PC-9 (cell line): ENCODE measurements around the gene IQCB1.

ENCODE experiments used
- CTCF ChIP-seq: fragments of 200-600 bp; sonication (generic); conservative IDR thresholded peaks from 2 replicates; pipeline ENCODE4 v1.6.1; 2017; ENCODE audit warnings: mixed run types, antibody characterized with exemption, mild to moderate bottlenecking, moderate library complexity
- EZH2 ChIP-seq: fragments of 200-600 bp; sonication (generic); IDR thresholded peaks from 2 replicates; pipeline ENCODE4 v1.8.0; 2017; ENCODE audit warnings: antibody characterized with exemption, low read depth

- TF ChIP-seq CTCF (no peak), EZH2 (no peak)
Observed at GRCh38 chr3:121786485-121786884, 48.4 kb downstream of the IQCB1 start.
